IMR-90 (cell line): ENCODE measurements around the gene MROH7. TPM values are rescaled to one million over a fixed set of nuclear protein-coding genes. Genes with fewer than 3 reads are reported as not detected.

Experiments
- ATAC-seq: fragments of 200-7000 bp; cut with Tn5 transposase; 2 replicates; pipeline ENCODE4 v1.9.1; 2020; ENCODE audit warnings: low read depth, mild to moderate bottlenecking, moderate library complexity
- BruUV-seq: library from RNA; stranded (reverse); fragments of 400-500 nt; replicated peaks from 2 replicates; lab custom pipeline; 2021; lab: Mats Ljungman, UMichigan
- CTCF ChIA-PET: fragments of 300-600 bp; formaldehyde crosslinking; extraction: SDS; loops from one replicate; lab custom pipeline; 2021; ENCODE audit warnings: antibody characterized with exemption; lab: Yijun Ruan, JAX
- POLR2A ChIA-PET: fragments of 300-600 bp; sonication (Branson Sonifier 250); formaldehyde crosslinking; loops from one replicate; lab custom pipeline; 2022; ENCODE audit warnings: antibody characterized with exemption; ENCODE audit not compliant: unreplicated experiment; lab: Charles Lee
- DNase-seq: peaks from one replicate; pipeline ENCODE4 v3.0.0; 2013
- H2AFZ ChIP-seq: replicated peaks from 2 replicates; pipeline ENCODE3; 2013; ENCODE audit warnings: low read length, mild to moderate bottlenecking; ENCODE audit not compliant: poor library complexity
- H2AK5ac ChIP-seq: 2 replicates; pipeline ENCODE4 v1.6.1; 2013; ENCODE audit warnings: low read depth, low read length, inconsistent platforms
- H2AK9ac ChIP-seq: replicated peaks from 2 replicates; pipeline ENCODE3; 2013; ENCODE audit warnings: mild to moderate bottlenecking, low read depth, low read length, moderate library complexity; ENCODE audit not compliant: poor library complexity
- H2BK120ac ChIP-seq: 2 replicates; pipeline ENCODE4 v1.6.1; 2013; ENCODE audit warnings: low read depth, low read length, inconsistent platforms
- H2BK15ac ChIP-seq: 3 replicates; pipeline ENCODE4 v1.6.1; 2013; ENCODE audit warnings: low read depth, low read length, inconsistent platforms
- H2BK20ac ChIP-seq: 2 replicates; pipeline ENCODE4 v1.6.1; 2013; ENCODE audit warnings: low read depth, mild to moderate bottlenecking, inconsistent platforms, low read length, moderate library complexity
- H2BK5ac ChIP-seq: 2 replicates; pipeline ENCODE4 v1.6.1; 2013; ENCODE audit warnings: mild to moderate bottlenecking, low read depth, low read length, inconsistent platforms; ENCODE audit not compliant: poor library complexity, severe bottlenecking
- H3K14ac ChIP-seq: replicated peaks from 2 replicates; pipeline ENCODE4 v1.6.1; 2013; ENCODE audit warnings: low read depth, low read length, inconsistent platforms
- H3K18ac ChIP-seq: 2 replicates; pipeline ENCODE4 v1.6.1; 2013; ENCODE audit warnings: low read depth, low read length, control low read depth
- H3K23ac ChIP-seq: 2 replicates; pipeline ENCODE4 v1.6.1; 2013; ENCODE audit warnings: low read depth, low read length, inconsistent platforms
- H3K27ac ChIP-seq: 2 replicates; pipeline ENCODE4 v1.5.1; 2013; ENCODE audit warnings: mild to moderate bottlenecking, control low read depth, low read length; ENCODE audit not compliant: insufficient read depth
- H3K27me3 ChIP-seq: 2 replicates; pipeline ENCODE4 v1.6.1; 2013; ENCODE audit warnings: low read length; ENCODE audit not compliant: control insufficient read depth, insufficient read depth
- H3K36me3 ChIP-seq: 2 replicates; pipeline ENCODE4 v1.6.1; 2013; ENCODE audit warnings: low read length, mixed read lengths; ENCODE audit not compliant: control insufficient read depth, insufficient read depth
- H3K4ac ChIP-seq: 2 replicates; pipeline ENCODE4 v1.6.1; 2013; ENCODE audit warnings: low read depth, low read length, inconsistent platforms
- H3K4me1 ChIP-seq: 2 replicates; pipeline ENCODE4 v1.6.1; 2013; ENCODE audit warnings: low read length, mixed read lengths; ENCODE audit not compliant: control insufficient read depth, insufficient read depth
- H3K4me2 ChIP-seq: 2 replicates; pipeline ENCODE4 v1.6.1; 2013; ENCODE audit warnings: low read depth, mild to moderate bottlenecking, control low read depth, low read length, moderate library complexity
- H3K4me3 ChIP-seq: 2 replicates; pipeline ENCODE4 v1.5.1; 2013; ENCODE audit warnings: low read depth, mild to moderate bottlenecking, control low read depth, low read length, moderate library complexity; ENCODE audit not compliant: insufficient read depth
- H3K56ac ChIP-seq: 2 replicates; pipeline ENCODE4 v1.6.1; 2013; ENCODE audit warnings: low read length, inconsistent platforms; ENCODE audit not compliant: insufficient read depth; ENCODE audit errors: extremely low read depth
- H3K79me1 ChIP-seq, 2 experiments: 2 replicates each; pipeline ENCODE4 v1.6.1; 2013; ENCODE audit warnings: low read length in 2 of 2, inconsistent platforms in 1 of 2, low read depth in 1 of 2
- H3K9ac ChIP-seq: 2 replicates; pipeline ENCODE4 v1.6.1; 2013; ENCODE audit warnings: low read depth, low read length, control low read depth
- H3K9me1 ChIP-seq: 2 replicates; pipeline ENCODE4 v1.6.1; 2013; ENCODE audit warnings: low read length, inconsistent platforms; ENCODE audit not compliant: insufficient read depth
- H3K9me3 ChIP-seq: 2 replicates; pipeline ENCODE4 v1.6.1; 2013; ENCODE audit warnings: low read length; ENCODE audit not compliant: control insufficient read depth, insufficient read depth
- H4K20me1 ChIP-seq: 2 replicates; pipeline ENCODE4 v1.6.1; 2013; ENCODE audit warnings: low read length, inconsistent platforms; ENCODE audit not compliant: insufficient read depth
- H4K5ac ChIP-seq: 2 replicates; pipeline ENCODE4 v1.6.1; 2013; ENCODE audit warnings: mild to moderate bottlenecking, low read depth, low read length, control low read depth
- H4K8ac ChIP-seq, 2 experiments: 2 replicates each; pipeline ENCODE4 v1.6.1; 2013; ENCODE audit warnings: low read depth in 2 of 2, low read length in 2 of 2, control low read depth in 1 of 2, inconsistent platforms in 1 of 2
- H4K91ac ChIP-seq: 2 replicates; pipeline ENCODE4 v1.6.1; 2013; ENCODE audit warnings: low read depth, low read length, inconsistent platforms; ENCODE audit not compliant: insufficient read depth
- CEBPB ChIP-seq: IDR thresholded peaks from 2 replicates; pipeline ENCODE4 v1.6.1; 2012; ENCODE audit warnings: low read depth, low read length, improper control_type of control experiment
- CHD1 ChIP-seq: IDR thresholded peaks from 2 replicates; pipeline ENCODE4 v1.6.1; 2012; ENCODE audit warnings: low read depth, low read length, improper control_type of control experiment
- MAFK ChIP-seq: IDR thresholded peaks from 2 replicates; pipeline ENCODE4 v1.6.1; 2012; ENCODE audit warnings: low read depth, low read length, improper control_type of control experiment
- whole genome bisulfite sequencing, 2 experiments: methylation state at CpG; one replicate each; pipeline versions ENCODE4 v1.1.5 to v1.1.7; 2013; ENCODE audit warnings: missing lambda C conversion rate in 2 of 2; ENCODE audit not compliant: insufficient read length in 1 of 2; ENCODE audit errors: extremely low coverage in 2 of 2; 5-methylcytosine and 5-hydroxymethylcytosine counted together
- dilution Hi-C: fragments of 300-500 bp; cut with HindIII; formaldehyde crosslinking; loops from one replicate; pipeline ENCODE4 v1.14.3; 2018; ENCODE audit warnings: low sequenced_read_pairs; ENCODE audit not compliant: unreplicated experiment
- in situ Hi-C: fragments of 300-500 bp; cut with MboI; formaldehyde crosslinking; loops from 3 replicates; pipeline ENCODE4 v1.14.3; 2019; ENCODE audit warnings: low sequenced_read_pairs, inconsistent platforms, mixed read lengths
- intact Hi-C: fragments of 100-400 bp; cut with micrococcal nuclease; formaldehyde crosslinking; loops from 2 replicates; pipeline ENCODE4 v1.10.0; 2022
- polyA plus RNA-seq, 3 experiments: library from polyadenylated mRNA; depleted of rRNA; stranded (reverse); fragments of >200 nt; gene quantifications; 2 replicates each; pipeline ENCODE4 v1.2.3, GENCODE V29; 2012; ENCODE audit warnings: low replicate concordance in 1 of 3
- total RNA-seq: library from RNA; depleted of rRNA; stranded (reverse); fragments of >200 nt; gene quantifications from 2 replicates; pipeline ENCODE4 v1.2.3, GENCODE V29; 2012
- TF ChIP-seq, protein P1 (sequence below): fragments of 150-350 bp; IDR thresholded peaks from 2 replicates; pipeline ENCODE4 v1.6.1; 2016; ENCODE audit warnings: low read depth, mild to moderate bottlenecking, low read length, moderate library complexity, borderline replicate concordance

MROH7 gene
- total and polyA plus RNA-seq, 2 of the 4 experiments (the other 2 are of a cell fraction): not detected

DNA sequence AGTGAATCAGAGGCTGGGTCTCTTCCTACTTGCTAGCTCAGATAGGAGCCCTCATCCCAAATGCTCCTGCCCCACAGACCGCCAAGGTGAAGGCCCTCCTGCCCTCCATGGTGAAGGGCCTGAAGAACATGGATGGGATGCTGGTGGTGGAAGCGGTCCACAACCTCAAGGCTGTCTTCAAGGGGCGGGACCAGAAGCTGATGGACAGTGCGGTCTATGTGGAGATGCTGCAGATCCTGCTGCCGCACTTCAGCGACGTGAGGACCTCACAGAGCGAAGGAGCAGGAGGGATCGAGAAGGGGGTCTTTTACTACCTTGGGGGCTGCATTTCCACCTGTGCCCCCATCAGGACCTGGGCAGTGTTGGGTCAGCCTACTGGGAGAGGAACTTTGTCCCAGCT is 59.5 kb downstream of the MROH7 start:
- CTCF ChIA-PET: no interaction called here
- Histone ChIP-seq H3K23ac (no peak overlapping the region), H4K91ac (no peak overlapping the region), H2AK9ac (no peak overlapping the region), H3K9ac (no peak overlapping the region), H3K79me1 (no peaks in the 10 kb centered on the region), H2BK15ac (no peak overlapping the region), H2AFZ (no peak overlapping the region), H3K18ac (no peak overlapping the region), H2BK120ac (no peak overlapping the region), H3K27ac (no peak overlapping the region), H3K9me1 (no peaks in the 10 kb centered on the region), H3K36me3 (no peaks in the 10 kb centered on the region), H4K20me1 (no peaks in the 10 kb centered on the region), H3K4me2 (no peak overlapping the region), H4K8ac (no peak overlapping the region), H3K4ac (no peak overlapping the region), H3K9me3 (no peaks in the 10 kb centered on the region), H3K56ac (no peak overlapping the region), H3K4me3 (no peak overlapping the region), H3K4me1 (no peaks in the 10 kb centered on the region), H2BK5ac (no peak overlapping the region), H2AK5ac (no peak overlapping the region), H3K14ac (no peak overlapping the region), H2BK20ac (no peak overlapping the region), H4K5ac (no peak overlapping the region), H3K27me3 (peaks cover 49% of the 10 kb centered on the region)
- ATAC-seq (no peak), DNase-seq (no peak)
- TF ChIP-seq CHD1 (no peak), MAFK (no peak), CEBPB (no peak)
- TF ChIP-seq, protein P1, sequence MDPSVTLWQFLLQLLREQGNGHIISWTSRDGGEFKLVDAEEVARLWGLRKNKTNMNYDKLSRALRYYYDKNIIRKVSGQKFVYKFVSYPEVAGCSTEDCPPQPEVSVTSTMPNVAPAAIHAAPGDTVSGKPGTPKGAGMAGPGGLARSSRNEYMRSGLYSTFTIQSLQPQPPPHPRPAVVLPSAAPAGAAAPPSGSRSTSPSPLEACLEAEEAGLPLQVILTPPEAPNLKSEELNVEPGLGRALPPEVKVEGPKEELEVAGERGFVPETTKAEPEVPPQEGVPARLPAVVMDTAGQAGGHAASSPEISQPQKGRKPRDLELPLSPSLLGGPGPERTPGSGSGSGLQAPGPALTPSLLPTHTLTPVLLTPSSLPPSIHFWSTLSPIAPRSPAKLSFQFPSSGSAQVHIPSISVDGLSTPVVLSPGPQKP: no peak
- dilution Hi-C loops: no loop called here
- BruUV-seq: no TSS peak
- in situ Hi-C loops: no loop called here
- POLR2A ChIA-PET: no interaction called here
- 72% methylated on average over 5 of the region's 9 CpGs; no CpG with 5 or more reads in 1 of the 2 experiments for WGBS, 2 experiments
- intact Hi-C loops: no loop called here
